GM10847 (cell line): ENCODE results near the gene XRRA1.

ENCODE experiments used
- POLR2A ChIP-seq: IDR thresholded peaks from 2 replicates; pipeline ENCODE4 v1.6.1; 2011; ENCODE audit not compliant: insufficient read length; ENCODE audit errors: extremely low read depth

XRRA1 gene

DNA sequence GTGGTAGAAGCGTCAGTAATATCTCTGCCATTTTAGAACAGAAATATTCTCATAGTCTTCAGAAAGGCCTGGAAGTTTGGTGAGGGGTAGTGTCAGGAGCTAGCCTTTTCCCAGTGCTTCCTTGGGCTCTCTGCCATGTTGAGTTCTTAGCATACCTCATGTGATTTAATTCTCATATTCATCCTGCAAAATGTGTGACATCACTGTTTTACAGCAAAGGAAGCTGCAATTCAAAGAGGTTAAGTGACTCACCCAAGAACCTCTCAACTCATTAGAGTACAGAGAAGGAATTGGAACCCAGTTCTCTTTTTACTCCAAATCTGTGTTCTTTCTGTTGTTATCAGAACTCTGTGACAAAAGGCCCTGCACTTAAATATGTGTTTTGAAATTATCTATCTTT, 128.1 kb downstream of the XRRA1 start:
- TF ChIP-seq POLR2A: no peak

GRCh38 chr11:74819400-74819799, 129.5 kb downstream of the XRRA1 start:
- TF ChIP-seq POLR2A: no peak

GRCh38 chr11:74818283-74818946, 130.5 kb downstream of the XRRA1 start:
- TF ChIP-seq POLR2A: no peak

- TF ChIP-seq POLR2A: no peak
Measured at GRCh38 chr11:74816664-74817063, 132.2 kb downstream of the XRRA1 start.

DNA sequence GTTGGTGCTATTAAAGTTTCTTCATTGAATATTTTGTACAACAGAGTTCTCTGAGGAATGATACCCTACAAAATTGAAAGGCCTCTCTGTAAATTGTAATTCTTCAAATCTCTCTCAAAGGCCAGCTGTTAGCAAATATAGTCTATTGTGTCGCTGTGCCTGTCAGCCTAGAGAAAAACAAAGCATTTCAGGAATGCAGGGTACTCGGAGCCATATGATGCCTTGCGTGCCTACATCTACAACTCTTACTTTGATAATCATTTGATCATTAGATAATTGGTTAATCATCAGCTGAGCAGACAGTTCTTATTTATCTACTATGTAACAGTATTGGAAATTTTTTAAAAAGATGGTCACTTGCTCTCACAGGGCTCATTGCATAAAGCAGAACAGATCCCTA, 132.9 kb downstream of the XRRA1 start:
- TF ChIP-seq POLR2A: no peak

GRCh38 chr11:74809801-74810200, 139.1 kb downstream of the XRRA1 start:
- no peak for TF ChIP-seq POLR2A

DNA sequence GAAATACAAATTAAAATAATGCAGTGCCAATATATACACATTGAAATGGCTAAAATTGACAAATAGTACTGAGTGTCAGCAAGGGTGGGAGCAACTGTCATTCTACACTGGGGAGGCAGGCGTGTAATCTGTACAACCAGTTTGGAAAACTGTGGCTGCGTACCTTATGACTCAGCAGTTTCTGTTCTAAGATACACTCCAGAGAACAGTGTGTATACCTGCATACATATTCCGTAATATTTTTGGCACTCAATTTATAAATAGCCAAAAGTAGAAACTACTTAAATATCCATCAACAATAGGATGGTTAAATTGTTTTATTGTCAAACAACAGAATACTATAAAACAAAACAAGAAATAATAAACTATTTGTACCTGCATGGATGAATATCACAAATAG, 142.6 kb downstream of the XRRA1 start:
- no peak for TF ChIP-seq POLR2A

- TF ChIP-seq POLR2A: no peak
Measured at GRCh38 chr11:74791333-74792100, 157.4 kb downstream of the XRRA1 start.
